ENCODE measurements around the gene TUSC2. TPM values are rescaled to one million over a fixed set of nuclear protein-coding genes. Genes with fewer than 3 reads are reported as not detected.

Gene TUSC2
- total and polyA plus RNA-seq, 10 donors = 19.4 to 36.5 (median 24.4) TPM

- Histone ChIP-seq H3K4me3 (peak overlapping the region; percentile 61 to 97 (median 86)), H3K36me3 (peaks cover 0 to 52% (median 31%) of the 10 kb centered on the region in 6 donors), H3K4me1 (peaks cover 29 to 65% (median 51%) of the 10 kb centered on the region in 6 donors), H3K9me3 (no peaks in the 10 kb centered on the region), H3K27ac (peak overlapping the region; percentile 70 to 93 (median 89)), H3K27me3 (replicated peaks in 1 of 7) (no peaks in the 10 kb centered on the region)
- DNase-seq = peak; percentile 84
- intact Hi-C loops (cut with DNase I; ENCODE audit: low total_unique reads) = no loop called here
- TF ChIP-seq CTCF (IDR thresholded peaks at IDR 0.05 in 8 of 11, conservative IDR thresholded peaks at IDR 0.05 in 3 of 11) (no peak), POLR2AphosphoS5 (IDR thresholded peaks at IDR 0.05) (no peak), POLR2A (IDR thresholded peaks at IDR 0.05) (no peak)
- WGBS, 5 donors = 59 to 71% (median 62%) methylated on average over 17 to 24 of the region's 24 CpGs
Measured at GRCh38 chr3:50358355-50358910, 30.4 kb upstream of the TUSC2 start.

- Histone ChIP-seq H3K36me3 (peaks cover 0 to 62% (median 38%) of the 10 kb centered on the region in 6 donors), H3K9me3 (no peaks in the 10 kb centered on the region), H3K27me3 (replicated peaks in 1 of 7) (no peaks in the 10 kb centered on the region), H3K27ac (peak overlapping the region in 5 of 8 donors; percentile 15 to 92 (median 90)), H3K4me3 (peak overlapping the region; percentile 61 to 97 (median 86)), H3K4me1 (peaks cover 29 to 74% (median 57%) of the 10 kb centered on the region in 6 donors)
- intact Hi-C loops (cut with DNase I; ENCODE audit: low total_unique reads) = no loop called here
- TF ChIP-seq POLR2AphosphoS5 (IDR thresholded peaks at IDR 0.05) = no peak
- TF ChIP-seq CTCF (IDR thresholded peaks at IDR 0.05 in 8 of 11, conservative IDR thresholded peaks at IDR 0.05 in 3 of 11) = no peak
- TF ChIP-seq POLR2A (IDR thresholded peaks at IDR 0.05) = no peak
- WGBS, 5 donors = 60 to 94% (median 73%) methylated on average over 1 of the region's 1 CpG
- no peak for DNase-seq
Measured at GRCh38 chr3:50357481-50357880, 29.5 kb upstream of the TUSC2 start.

DNA sequence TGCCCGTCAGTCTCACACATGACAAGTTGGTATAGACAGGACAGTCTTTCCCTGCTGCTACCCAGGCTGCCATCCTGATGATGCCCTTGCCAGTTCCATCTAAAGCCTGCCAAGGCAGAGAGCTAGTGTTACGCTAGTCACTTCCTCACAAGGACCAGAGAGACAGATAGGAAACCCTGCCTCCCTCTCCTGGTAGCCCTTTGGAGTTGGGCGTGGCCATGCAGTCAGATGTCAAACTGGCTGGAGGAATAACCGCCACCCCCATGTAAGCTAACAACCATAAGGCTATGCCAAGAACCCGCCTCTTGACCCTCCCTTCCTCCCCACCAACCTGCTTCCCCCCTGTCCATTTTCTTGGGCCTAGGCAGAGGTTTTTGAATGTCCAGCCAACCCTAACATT is 28.5 kb upstream of the TUSC2 start:
- peaks cover 34 to 84% (median 64%) of the 10 kb centered on the region in 6 donors for H3K4me1 ChIP-seq
- H3K9me3 ChIP-seq = no peaks in the 10 kb centered on the region
- peak overlapping the region in 6 of 8 donors; percentile 2 to 97 (median 83) for H3K4me3 ChIP-seq
- no peak for DNase-seq
- intact Hi-C loops (cut with DNase I; ENCODE audit: low total_unique reads) = no loop called here
- H3K36me3 ChIP-seq = peaks cover 0 to 71% (median 40%) of the 10 kb centered on the region in 6 donors
- H3K27ac ChIP-seq = peak overlapping the region in 5 of 8 donors; percentile 4 to 92 (median 90)
- 51 to 75% (median 57%) methylated on average over 4 to 5 of the region's 5 CpGs for WGBS, 5 donors
- TF ChIP-seq POLR2A (IDR thresholded peaks at IDR 0.05) (no peak), CTCF (IDR thresholded peaks at IDR 0.05 in 8 of 11, conservative IDR thresholded peaks at IDR 0.05 in 3 of 11) (no peak), POLR2AphosphoS5 (IDR thresholded peaks at IDR 0.05) (no peak)
- H3K27me3 ChIP-seq (replicated peaks in 1 of 7) = no peaks in the 10 kb centered on the region

DNA sequence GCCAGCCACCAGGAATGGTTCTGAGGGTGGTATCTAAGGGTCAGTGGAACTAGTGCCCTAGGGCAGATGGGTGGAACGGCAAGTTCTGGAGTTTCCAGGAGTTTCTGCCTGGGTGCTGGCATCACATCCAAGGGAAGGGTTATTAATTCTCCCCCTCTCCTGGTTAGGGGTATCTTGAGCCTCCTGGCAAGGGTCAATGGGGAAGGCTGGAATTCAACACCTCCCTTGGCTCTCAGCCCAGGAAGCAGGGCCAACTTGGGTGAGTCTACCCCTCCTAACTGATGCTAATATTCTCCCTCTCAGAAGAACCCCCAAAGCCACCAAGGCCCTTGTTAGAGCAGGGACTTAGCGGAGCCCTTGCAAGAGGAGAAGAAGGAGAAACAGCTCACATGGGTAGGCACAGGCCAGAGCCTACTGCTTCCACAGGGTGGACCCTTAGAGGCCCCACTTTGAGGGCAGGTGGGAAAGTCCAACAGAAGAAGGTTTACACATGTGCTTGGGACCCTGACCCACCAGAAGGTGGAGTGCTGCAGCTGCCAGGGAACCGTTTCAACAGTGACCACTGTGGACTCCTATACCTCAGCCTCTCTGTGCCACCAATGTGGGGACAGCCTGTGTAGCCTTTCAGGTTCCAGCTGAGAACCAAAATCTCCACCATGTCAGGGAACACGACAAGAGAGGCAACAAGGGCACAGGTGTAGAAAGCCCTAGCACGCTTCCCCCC is 28.0 kb upstream of the TUSC2 start:
- intact Hi-C loops (cut with DNase I; ENCODE audit: low total_unique reads) = no loop called here
- no peaks in the 10 kb centered on the region for H3K27me3 ChIP-seq (replicated peaks in 1 of 7)
- DNase-seq = no peak
- H3K27ac ChIP-seq = peak overlapping the region in 5 of 8 donors; percentile 4 to 92 (median 90)
- no peaks in the 10 kb centered on the region for H3K9me3 ChIP-seq
- peak overlapping the region in 5 of 8 donors; percentile 2 to 97 (median 83) for H3K4me3 ChIP-seq
- TF ChIP-seq POLR2A (IDR thresholded peaks at IDR 0.05) (no peak), POLR2AphosphoS5 (IDR thresholded peaks at IDR 0.05) (no peak), CTCF (IDR thresholded peaks at IDR 0.05 in 8 of 11, conservative IDR thresholded peaks at IDR 0.05 in 3 of 11) (no peak)
- 65 to 77% (median 72%) methylated on average over 5 of the region's 5 CpGs for WGBS, 5 donors
- H3K4me1 ChIP-seq = peaks cover 39 to 89% (median 70%) of the 10 kb centered on the region in 6 donors
- peaks cover 0 to 72% (median 40%) of the 10 kb centered on the region in 6 donors for H3K36me3 ChIP-seq
